Right ventricle myocardium superior (tissue), 1 donor: Measurements from ENCODE around the gene DNER. TPM values are rescaled to one million over a fixed set of nuclear protein-coding genes. Genes with fewer than 3 reads are reported as not detected.

Experiments
- ATAC-seq: fragments of 200-7000 bp; cut with Tn5 transposase; one replicate; pipeline ENCODE4 v1.9.1; 2020; ENCODE audit warnings: mild to moderate bottlenecking; ENCODE audit not compliant: poor library complexity
- DNase-seq: peaks from one replicate; pipeline ENCODE4 v3.0.0-alpha.2; 2020
- intact Hi-C: fragments of 100-400 bp; cut with DNase I; formaldehyde crosslinking; loops from one replicate; pipeline ENCODE4 v1.11.2; 2022
- total RNA-seq: library from RNA; stranded (reverse); fragmentation: NEBNext Ultra II Directional; extraction: Animal tissue kit (Norgen Biotek cat#: 25700); gene quantifications from one replicate; pipeline ENCODE4 v1.2.1, GENCODE V29; 2021
- donor health status: DM: no; HTN: yes; CAD: no; lungs with severe emphysema.

The DNER gene
- total RNA-seq, 1 donor from 2014 or later: 2.3 TPM

GRCh38 chr2:229477269-229477755 is 237.0 kb downstream of the DNER start:
- no peak for ATAC-seq
- intact Hi-C loops: no loop called here
- DNase-seq: no peak

GRCh38 chr2:229475778-229476177 is 238.6 kb downstream of the DNER start:
- intact Hi-C loops: no loop called here
- no peak for DNase-seq
- no peak for ATAC-seq

- intact Hi-C loops: no loop called here
- no peak for ATAC-seq
- no peak for DNase-seq
These were observed 240.2 kb downstream of the DNER start for GRCh38 chr2:229474125-229474524.

- DNase-seq (no peak), ATAC-seq (no peak)
- intact Hi-C loops: no loop called here
These were observed 243.6 kb downstream of the DNER start for GRCh38 chr2:229470781-229471180.

GRCh38 chr2:229467783-229468182 is 246.6 kb downstream of the DNER start:
- ATAC-seq (no peak), DNase-seq (no peak)
- intact Hi-C loops: no loop called here

- DNase-seq (no peak), ATAC-seq (no peak)
- intact Hi-C loops: no loop called here
These were observed 250.5 kb downstream of the DNER start for GRCh38 chr2:229463841-229464346.

- no peak for ATAC-seq
- intact Hi-C loops: no loop called here
- DNase-seq: no peak
These were observed 252.2 kb downstream of the DNER start for GRCh38 chr2:229462112-229462511.

- intact Hi-C loops: no loop called here
- ATAC-seq: no peak
- no peak for DNase-seq
These were observed 258.3 kb downstream of the DNER start for GRCh38 chr2:229456091-229456490.

GRCh38 chr2:229454934-229455631 is 259.3 kb downstream of the DNER start:
- DNase-seq: no peak
- no peak for ATAC-seq
- intact Hi-C loops: no loop called here

- intact Hi-C loops: no loop called here
- ATAC-seq: no peak
These were observed 261.1 kb downstream of the DNER start for GRCh38 chr2:229453230-229453629.

GRCh38 chr2:229451852-229452251 is 262.5 kb downstream of the DNER start:
- no peak for DNase-seq
- no peak for ATAC-seq
- intact Hi-C loops: no loop called here

More at GRCh38 chr2:229453230-229453629, 261.1 kb downstream of the DNER start:
- DNase-seq: no peak

GRCh38 chr2:229447227-229447626 is 267.1 kb downstream of the DNER start:
- intact Hi-C loops: no loop called here
- DNase-seq (no peak), ATAC-seq (no peak)

GRCh38 chr2:229446350-229446749 is 268.0 kb downstream of the DNER start:
- ATAC-seq: peak; percentile 9
- intact Hi-C loops: no loop called here

GRCh38 chr2:229445501-229446211 is 268.7 kb downstream of the DNER start:
- DNase-seq (peak; percentile 55), ATAC-seq (peak; percentile 80)
- intact Hi-C loops: no loop called here

More at GRCh38 chr2:229446350-229446749, 268.0 kb downstream of the DNER start:
- no peak for DNase-seq

- intact Hi-C loops: no loop called here
- peak; percentile 73 for DNase-seq
- peak; percentile 87 for ATAC-seq
These were observed 269.3 kb downstream of the DNER start for GRCh38 chr2:229445019-229445418.

- DNase-seq (no peak), ATAC-seq (no peak)
- intact Hi-C loops: no loop called here
These were observed 270.6 kb downstream of the DNER start for GRCh38 chr2:229443546-229444268.

GRCh38 chr2:229443141-229443540 is 271.2 kb downstream of the DNER start:
- DNase-seq (no peak), ATAC-seq (no peak)
- intact Hi-C loops: no loop called here

GRCh38 chr2:229438430-229439159 is 275.8 kb downstream of the DNER start:
- DNase-seq: no peak
- intact Hi-C loops: no loop called here
- ATAC-seq: no peak

GRCh38 chr2:229437467-229437866 is 276.9 kb downstream of the DNER start:
- no peak for DNase-seq
- intact Hi-C loops: no loop called here
- no peak for ATAC-seq
